Renal cortical epithelial cell (primary cell): Measurements from ENCODE around the gene ARHGAP10. TPM values are rescaled to one million over a fixed set of nuclear protein-coding genes. Genes with fewer than 3 reads are reported as not detected.
"Not testable (repeated sequence)": the region's sequence is repeated elsewhere in the genome, so short reads cannot be mapped to it uniquely, and the experiment has no call there.

Source experiments
- DNase-seq: peaks from one replicate; pipeline ENCODE4 v3.0.0-alpha.2; 2011; ENCODE audit warnings: low read depth
- total RNA-seq: library from RNA; depleted of rRNA; stranded (reverse); fragments of >200 nt; gene quantifications from 2 replicates; pipeline ENCODE4 v1.2.3, GENCODE V29; 2014

ARHGAP10 gene
- total RNA-seq, 1 donor from 2014 or later: 18.3 TPM

DNA sequence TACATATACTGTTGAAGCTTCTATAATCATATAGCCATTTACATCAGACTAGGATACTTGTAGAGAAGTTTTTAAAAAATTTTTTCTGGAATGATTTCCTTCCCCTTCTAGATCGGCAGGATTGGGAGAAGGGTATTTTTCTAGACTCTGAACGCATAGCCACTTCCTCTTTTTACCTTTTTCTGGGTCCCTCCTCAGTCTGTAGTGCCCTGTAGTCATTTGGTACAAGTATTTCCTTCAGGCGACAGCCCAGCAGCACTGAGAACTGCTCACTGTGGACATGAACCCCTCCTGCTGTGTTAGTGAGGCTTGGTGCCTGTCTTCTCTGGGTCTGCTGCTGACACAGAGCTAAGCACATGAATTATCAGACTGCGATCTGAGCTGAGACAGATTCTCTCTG, 255.4 kb downstream of the ARHGAP10 start:
- no peak for DNase-seq

DNA sequence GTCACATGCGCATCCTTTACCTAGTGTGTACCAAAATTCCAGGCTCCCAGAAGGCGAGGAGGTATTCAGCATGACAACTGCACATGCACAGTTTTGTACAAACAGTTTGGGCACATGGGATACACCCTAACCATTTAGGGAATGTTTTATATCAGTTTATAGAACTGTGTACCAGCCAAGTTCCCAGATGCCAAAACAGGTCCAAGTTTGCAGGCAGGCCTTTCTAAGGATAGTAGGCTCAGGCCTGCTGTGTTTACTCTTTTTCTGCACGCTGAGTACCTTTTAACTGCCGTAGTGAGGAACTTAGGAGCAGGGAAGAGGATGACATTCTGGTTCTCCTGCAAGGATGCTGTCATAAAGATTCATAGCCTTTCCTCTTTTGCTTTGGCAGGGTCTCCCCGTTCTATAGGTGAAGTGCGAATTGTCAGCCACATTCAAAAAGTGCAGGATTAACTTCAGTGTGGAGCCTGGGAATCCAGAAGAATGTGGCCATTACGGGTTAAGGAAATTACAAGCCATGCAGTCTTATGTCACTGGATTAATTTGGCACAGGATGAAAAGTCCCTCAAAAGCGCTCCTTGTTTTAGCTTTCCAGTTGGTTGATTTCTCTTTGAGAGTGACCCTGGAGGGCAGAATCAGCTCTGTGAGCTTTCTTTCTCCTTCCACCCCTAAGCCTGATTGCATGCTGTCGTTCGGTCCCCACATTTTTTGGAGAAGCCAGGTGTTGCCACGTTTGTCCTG, 259.8 kb downstream of the ARHGAP10 start:
- DNase-seq: peak; percentile 36

DNA sequence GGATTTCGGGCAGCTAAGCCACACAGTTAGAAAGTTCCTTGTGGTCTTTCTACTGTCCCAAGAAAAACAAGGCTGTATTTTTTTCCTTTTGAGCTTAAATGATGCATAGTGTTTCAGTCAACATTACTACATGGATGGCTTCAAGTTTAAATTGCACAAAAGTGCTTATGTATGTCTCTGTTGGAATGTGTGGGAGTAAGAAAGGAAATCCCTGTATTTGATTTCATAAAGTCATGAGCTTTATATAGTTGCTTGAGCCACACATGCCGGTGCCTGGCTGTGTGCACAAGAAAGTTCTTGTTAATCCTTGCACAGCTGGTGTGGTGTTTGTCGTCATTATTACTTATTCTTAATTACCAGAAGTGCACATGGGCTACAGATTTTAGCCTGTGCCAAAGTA, 262.2 kb downstream of the ARHGAP10 start:
- no peak for DNase-seq

DNA sequence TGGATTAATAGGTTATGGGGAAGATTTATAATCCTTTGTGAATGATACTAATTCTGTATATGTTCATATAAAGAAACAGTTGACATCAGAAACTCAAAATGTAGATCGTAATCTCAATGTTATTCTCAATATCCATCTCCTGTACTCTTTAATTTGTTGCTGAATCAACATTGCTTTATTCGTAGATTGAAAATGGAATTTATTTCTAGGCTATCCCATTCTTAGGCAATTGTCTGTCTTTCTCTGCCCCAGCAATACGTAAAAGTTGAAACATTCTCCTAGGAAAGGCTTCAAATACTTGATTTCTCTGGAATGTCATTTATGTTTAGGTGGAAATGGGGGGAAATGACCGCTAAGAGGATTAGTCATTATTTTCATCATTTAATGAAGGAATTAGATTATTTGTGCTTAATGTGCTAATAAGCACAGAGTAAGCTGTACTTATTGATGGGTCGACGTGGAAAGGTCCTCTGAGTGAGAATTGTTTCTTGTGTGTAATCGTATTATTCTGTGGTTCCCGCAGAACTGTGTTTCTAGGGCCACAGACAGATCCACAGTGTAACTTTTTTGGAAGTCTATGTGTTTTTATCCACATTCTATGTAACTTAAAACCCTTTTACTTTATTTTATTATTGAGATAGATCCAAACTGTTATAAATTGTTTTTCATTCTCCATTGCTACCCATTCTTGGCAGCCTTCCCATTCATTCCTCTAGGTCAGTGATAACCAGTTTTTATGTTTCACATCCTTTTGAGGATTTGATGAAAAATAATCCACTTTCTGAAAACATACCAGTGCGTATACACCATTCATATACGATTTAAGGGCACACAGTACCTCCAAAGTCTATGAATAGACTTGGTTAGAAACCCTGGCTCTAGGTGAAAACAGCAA, 262.9 kb downstream of the ARHGAP10 start:
- DNase-seq: no peak

DNA sequence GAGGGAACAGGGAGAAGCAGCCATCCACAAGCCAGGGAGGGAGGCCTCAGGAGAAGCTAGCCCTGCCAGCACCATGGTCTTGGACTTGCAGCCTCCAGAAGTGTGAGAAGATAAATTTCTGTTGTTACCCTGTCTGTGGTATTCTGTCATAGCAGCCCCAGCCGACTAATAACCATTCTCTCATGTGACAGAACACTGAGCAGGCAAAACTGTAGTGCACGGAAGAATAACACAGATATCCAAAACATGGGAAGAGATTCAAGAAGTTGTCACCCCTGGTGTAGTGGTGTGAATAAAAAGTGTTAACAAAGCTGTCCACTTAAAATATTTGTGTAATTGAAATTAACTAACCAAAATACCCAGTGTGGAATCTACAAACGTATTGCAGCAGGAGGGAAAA, 265.0 kb downstream of the ARHGAP10 start:
- no peak for DNase-seq

DNA sequence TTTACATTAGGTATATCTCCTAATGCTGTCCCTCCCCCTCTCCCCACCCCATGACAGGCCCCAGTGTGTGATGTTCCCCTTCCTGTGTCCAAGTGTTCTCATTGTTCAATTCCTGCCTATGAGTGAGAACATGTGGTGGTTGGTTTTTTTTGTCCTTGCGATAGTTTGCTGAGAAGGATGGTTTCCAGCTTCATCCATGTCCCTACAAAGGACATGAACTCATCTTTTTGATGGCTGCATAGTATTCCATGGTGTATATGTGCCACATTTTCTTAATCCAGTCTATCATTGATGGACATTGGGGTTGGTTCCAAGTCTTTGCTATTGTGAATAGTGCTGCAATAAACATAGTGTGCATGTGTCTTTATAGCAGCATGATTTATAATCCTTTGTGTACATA, 268.1 kb downstream of the ARHGAP10 start:
- not testable (repeated sequence) for DNase-seq

DNA sequence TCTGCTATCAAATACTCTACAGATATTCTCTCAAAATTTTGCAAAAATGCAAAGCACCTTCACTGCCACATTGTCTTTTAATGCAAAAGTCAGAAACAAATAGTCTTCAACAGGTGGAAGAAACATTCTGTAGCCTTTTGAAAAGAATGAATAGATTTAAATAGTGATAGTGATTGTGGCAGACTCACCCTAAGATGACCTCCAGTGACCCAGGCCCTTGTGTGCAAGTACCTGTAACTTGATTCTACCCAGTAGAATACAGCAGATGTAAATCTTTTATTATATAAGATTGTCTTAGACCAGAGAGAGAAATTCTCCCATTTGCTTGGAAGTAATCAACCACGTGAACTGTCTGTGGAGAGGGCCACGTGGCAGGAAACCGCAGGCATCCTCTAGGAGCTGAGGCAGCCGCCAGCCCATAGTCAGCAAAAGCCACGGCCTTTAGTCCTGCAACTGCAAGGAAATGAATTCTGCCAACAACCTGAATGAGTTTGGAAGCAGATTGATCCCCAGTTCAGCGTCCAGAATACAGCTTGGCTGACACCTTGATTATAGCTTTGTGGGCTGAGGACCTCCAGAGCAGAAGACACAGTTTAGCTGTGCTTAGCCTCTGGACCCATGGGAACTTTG, 272.5 kb downstream of the ARHGAP10 start:
- peak; percentile 59 for DNase-seq

DNA sequence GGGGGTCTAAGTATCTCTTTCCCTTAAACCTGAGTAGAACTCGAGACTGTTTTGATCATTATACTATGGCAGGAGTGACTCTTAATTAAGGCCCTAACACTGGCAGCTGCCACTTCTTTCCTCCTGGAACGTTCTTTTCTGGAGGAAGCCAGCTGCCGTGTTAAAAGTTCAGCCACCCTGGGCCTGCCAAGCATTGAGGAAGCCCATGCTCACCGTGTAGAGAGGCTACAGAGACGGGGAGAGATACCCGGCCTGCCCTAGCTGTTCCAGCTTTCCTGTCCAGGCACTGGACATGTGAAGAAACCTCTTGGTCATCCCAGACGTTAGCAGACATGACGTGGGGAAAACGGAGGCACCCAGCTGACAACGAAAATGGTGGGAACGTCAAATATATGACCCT, 274.1 kb downstream of the ARHGAP10 start:
- DNase-seq: no peak

DNA sequence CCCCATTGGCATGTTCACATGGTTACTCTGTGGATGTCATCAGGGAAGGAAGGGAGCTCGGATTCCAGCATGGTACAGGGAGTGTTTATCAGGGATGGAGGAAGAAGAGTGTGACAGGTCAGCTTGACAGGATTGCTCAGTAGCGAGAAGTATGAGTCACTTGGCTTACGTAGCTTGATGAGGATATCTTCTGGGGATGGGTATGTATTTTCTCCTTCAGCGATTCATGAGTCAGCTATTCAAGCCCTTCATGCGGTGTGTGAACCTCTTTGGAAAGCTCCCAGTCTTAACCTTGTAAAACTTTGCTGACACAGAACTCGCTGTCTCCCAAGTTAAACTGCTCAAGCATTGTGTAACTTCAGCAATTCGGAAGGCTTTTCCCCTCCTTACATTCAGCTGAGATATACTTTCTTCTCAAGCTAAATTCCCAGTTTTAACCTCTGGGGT, 275.4 kb downstream of the ARHGAP10 start:
- peak; percentile 100 for DNase-seq

DNA sequence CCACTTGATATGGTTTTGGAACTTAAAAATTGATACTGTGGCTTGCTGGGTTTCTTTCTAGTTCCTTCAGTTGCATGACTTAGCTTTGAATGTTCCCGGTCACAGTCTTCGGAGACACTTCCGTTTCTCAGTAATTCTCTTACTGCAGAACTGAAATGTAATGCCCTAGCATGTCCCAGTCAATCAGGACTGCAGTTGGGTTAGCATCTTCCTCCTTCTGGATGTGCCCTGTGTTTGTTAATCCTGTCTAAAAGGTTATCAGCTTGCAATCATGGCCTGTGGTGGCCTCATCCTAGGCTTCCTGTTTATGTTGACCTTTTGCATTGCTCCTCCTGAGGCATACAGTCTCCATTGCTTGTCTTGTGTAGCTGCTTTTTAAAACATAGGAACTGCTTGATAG, 275.9 kb downstream of the ARHGAP10 start:
- no peak for DNase-seq

DNA sequence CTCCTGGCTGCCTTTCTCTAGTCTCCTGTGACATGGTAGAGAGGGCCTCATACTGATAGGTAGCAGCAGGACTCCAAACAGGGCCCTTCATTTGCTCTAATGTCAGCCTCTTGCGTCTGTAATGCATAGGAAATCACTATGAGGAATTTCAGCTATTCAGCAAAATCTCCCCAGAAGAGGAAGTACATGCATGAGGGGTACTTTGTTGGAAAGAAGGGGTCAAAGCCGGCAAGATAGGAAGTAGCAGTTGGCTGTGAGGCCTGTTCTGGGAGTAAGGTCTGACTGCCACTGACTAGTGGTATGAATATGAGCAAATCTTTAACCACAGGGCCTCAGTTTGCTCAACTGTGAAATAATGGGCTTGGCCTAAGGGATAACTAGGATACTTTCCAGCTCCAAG, 283.2 kb downstream of the ARHGAP10 start:
- peak; percentile 66 for DNase-seq

DNA sequence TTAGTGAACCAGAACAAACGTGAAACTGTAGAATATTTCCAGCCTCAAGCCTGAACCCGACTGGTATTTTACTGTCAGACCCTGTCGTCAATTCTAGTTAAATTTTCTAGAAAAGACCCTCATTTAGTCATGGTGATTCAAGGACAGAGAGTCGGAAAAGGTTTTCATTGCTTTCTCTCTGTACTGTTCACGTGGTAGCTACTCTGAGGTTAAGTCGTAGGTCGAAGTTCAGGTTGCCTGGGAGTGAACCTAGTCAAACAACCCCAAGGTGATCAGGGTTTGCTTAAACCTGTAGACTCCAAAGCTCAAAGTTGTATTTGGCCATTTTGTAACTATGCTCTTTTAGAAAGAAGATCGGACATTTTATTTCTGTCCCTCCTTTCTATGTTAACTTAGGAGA, 283.6 kb downstream of the ARHGAP10 start:
- no peak for DNase-seq

DNA sequence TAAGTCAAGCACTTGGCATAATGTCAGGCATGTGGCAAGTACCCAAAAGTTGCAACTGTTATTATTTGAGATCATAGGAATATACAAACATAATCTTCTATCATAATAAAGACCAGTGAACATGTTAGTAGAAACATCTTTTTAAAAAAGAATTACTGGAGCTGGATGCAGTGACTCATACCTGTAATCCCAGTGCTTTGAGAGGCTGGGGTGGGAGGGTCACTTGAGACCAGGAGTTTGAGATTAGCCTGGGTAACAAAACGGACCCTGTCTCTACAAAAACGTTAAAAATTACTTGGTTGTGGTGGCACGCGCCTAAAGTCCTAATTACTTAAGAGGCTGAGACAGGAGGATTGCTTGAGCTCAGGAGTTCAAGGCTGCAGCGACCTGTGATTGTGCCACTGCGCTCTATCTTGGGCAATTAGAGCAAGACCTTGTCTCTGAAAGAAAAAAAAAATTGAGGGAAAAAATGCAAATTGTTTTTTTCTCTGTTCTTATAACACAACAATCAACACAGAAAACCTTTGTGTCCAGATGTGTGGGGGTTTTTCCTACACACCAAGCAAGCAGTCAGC, 284.3 kb downstream of the ARHGAP10 start:
- DNase-seq: no peak

DNA sequence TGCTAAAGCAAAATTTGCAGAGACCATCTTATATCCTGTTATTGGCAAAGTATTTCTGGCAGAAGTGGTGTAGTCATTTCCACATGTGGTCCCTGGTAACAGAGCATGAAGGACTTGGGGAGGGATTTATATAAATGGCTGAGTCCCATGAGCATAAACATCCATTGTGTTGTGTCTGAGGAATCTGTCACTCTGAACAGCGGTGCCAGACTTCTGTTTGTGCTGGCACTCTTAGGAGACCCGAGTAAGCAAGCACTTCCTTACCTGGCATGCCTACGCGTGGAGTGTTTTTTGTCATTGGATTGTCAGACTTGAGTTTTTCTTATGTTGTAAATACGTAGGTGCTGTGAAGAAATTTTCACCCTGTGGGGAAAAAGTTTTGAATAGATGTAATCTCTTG, 285.9 kb downstream of the ARHGAP10 start:
- peak; percentile 51 for DNase-seq

DNA sequence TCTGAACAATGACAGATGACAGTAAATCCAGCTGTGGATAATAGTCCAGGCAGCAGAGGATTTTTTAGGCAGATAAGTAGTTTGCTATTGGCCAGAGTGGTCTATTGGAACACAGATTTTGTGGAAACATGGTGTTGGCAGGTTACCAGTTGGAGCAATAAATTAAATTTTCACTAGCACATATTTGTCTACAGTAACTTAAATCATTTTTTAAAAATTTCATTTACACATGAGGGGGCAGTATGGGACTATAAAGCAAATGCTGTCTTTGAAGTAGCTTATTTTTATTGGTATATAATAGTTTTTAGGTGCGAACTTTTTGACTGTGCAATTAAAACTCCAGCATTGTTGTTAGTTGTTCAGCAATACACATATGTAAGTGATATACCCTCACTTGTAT, 289.8 kb downstream of the ARHGAP10 start:
- no peak for DNase-seq

DNA sequence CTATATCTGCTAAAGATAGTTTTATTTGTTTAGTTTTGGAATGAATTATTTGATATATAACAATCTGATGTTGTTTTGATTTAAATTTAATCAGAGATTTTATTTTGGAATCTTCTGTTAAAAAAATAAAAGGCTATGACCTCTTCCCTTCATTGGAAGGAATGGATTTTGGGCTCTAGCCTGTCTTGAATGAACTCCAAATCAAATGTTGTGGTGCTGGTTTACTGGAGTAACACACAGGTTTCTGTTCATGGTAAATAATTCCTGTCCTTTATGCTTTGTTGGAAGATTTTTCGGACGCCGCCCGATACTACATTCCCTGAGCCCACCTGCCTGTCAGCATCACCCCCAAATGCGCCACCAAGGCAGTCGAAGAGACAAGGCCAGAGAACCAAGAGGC, 291.1 kb downstream of the ARHGAP10 start:
- DNase-seq: no peak

DNA sequence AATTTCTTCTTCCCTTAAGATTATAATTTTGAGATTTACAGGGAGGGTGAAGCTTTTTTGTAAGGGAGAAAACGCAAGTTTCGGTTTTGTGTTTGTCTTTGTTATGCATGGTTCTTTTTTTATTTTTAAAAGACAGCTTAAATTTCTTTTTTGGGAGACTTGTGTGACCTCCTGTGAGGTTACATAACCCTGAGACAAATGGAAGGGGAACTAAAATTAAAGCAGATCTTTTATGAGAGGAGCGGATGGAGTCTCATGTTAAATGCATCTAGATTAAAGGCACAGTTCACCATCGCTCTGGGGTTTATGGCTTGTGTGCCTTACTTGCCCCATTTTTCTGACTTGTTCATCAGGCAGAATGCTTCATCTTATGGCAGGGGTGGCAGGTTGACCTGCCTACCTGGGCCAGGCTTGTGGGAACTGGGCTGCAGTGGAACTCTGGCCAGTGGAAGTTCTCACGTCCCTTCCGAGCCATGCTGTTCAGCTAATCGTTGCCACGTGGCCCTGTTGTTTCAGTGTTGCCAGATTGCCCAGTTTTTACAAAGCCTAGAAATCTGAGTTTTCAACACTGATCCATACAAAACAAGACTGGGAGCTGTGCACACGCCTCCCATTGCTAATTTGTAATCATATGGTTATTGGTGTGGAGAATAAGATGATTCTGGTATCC, 291.8 kb downstream of the ARHGAP10 start:
- no peak for DNase-seq

DNA sequence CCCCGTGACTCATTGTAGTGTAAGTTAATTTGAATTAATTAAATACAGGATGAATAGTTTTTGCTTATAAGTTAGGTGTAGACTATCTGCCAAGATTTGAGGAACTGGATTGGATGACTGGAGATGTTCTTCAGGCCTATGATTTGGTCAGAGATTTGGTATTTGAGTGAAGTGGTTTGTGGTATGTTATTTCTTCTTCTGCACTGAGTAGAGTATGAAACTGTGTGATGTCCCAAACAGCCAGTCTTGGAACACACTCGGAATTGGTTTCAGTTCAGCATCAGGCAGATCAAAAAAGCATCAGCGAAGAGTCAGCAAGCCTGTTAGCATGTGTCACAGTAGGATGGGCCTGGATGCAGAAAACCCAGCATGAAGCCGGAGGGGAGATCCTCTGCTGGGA, 294.1 kb downstream of the ARHGAP10 start:
- DNase-seq: peak; percentile 18

DNA sequence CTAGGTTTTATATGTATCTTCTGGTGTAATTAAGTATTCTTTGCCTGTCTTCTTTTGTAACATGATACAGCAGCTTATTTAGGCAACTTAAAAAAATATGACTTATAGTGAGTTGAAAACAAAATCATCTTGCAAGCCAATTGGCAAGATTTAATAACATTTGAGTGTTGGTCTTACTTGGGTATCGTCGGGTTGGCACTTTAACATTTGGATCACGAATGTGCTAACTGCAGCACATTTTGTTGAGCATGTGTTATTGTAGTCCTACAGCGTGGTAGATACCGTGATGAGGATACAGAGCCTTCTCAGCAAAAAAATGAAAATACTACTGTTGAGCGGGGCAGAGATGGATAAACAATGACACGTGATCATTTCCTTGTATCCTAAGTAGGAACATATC, 295.3 kb downstream of the ARHGAP10 start:
- no peak for DNase-seq

DNA sequence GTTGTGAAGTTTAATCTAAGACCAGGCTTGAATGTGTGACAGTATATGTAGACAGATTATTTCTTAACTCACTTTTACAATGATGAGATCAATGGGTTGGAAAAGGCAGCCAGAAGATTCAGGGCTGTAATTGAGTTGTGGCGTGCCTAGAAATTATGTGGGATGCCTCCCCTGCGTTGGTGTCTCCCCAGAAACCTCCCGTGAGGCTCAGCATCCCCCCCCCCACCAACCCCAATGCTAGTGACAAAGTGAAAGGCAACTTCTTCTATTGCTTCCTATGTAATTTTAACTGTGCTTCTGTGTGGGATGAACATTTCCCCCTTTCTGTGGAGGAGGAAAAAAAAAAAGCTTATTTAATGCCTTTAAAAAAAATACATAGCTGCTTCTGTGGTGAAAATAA, 297.9 kb downstream of the ARHGAP10 start:
- no peak for DNase-seq

DNA sequence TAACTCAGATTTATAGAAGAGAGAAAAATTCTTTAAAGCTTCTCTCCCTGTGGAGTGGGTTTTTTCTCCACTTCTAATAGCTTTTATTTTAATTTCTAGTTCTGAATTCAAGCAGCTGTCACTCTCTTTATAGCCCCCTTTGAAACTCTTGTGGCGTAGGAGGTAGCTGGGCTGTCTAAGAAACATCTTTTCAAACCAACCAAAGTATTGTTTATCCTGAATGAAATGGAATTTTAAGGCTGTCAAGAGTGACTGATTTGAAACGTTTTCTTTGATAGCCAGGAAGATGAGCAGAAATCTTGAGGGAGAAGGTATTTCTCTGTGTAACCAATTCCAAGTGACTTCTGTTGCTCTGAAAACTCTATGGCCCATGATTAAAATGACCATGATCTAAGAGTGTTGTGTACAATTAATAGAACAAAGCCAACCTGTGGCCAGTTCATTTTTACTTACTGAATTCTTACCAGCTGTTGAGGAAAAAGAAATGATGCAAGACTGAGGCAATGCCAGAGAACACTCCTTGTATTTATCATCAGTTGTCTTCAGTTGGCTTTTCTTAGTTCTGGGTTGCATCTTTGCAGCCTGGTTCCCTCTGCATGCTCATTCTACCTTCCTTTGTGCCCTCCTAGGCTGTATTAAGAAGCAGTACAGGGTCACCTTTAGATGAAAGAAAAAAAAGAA, 298.4 kb downstream of the ARHGAP10 start:
- peak; percentile 33 for DNase-seq
